ENCODE results near the gene TSFM. TPM values are rescaled to one million over a fixed set of nuclear protein-coding genes. Genes with fewer than 3 reads are reported as not detected.
"Not testable (repeated sequence)": the region's sequence is repeated elsewhere in the genome, so short reads cannot be mapped to it uniquely, and the experiment has no call there.

TSFM gene
- total and polyA plus RNA-seq, 2 of the 13 experiments (the other 11 are each of a cell fraction or from before 2014, with no cell fraction given) = 29.8 to 68.3 TPM

GRCh38 chr12:57820119-57820518 is 37.5 kb downstream of the TSFM start (continued):
- TF ChIP-seq FOXP4 (CRISPR knock-in tag; IDR thresholded peaks at IDR 0.05) (0 out of 2 replicates have a peak, but pooled peaks have one; percentile 22), ZNF652 (CRISPR knock-in tag; IDR thresholded peaks at IDR 0.05; ENCODE audit: borderline replicate concordance, low read depth) (peak; percentile 27; the same call in 1 of the 2 replicates), SP5 (CRISPR knock-in tag; IDR thresholded peaks at IDR 0.05; ENCODE audit: borderline replicate concordance, low read depth) (0 out of 2 replicates have a peak, but pooled peaks have one; percentile 19), ZNF362 (CRISPR knock-in tag; IDR thresholded peaks at IDR 0.05; ENCODE audit: borderline replicate concordance) (peak; percentile 63; the same call in 1 of the 2 replicates), HNF4A (CRISPR knock-in tag; IDR thresholded peaks at IDR 0.05) (peak; percentile 27; the same call in 1 of the 2 replicates), HNF1B (CRISPR knock-in tag; IDR thresholded peaks at IDR 0.05) (0 out of 2 replicates have a peak, but pooled peaks have one; percentile 17), BCL6 (CRISPR knock-in tag; IDR thresholded peaks at IDR 0.05) (0 out of 2 replicates have a peak, but pooled peaks have one; percentile 19)

GRCh38 chr12:57821015-57821414 is 38.4 kb downstream of the TSFM start:
- intact Hi-C loops (cut with micrococcal nuclease; ENCODE audit: unreplicated experiment); FAIRE-seq; ATAC-seq; H3K9ac ChIP-seq (ENCODE audit: insufficient read depth, low read depth, low read length); H3K9me3 ChIP-seq (ENCODE audit: low read length); BruUV-seq (replicated peaks); in situ Hi-C loops (cut with HindIII; ENCODE audit: extremely low pct_ligation_motif_present, low pct_unique_long_range_greater_than_20kb); H3K79me2 ChIP-seq (ENCODE audit: insufficient read depth, low read length); DNase-seq (ENCODE audit: low spot score); H3K27ac ChIP-seq (ENCODE audit: extremely low read length, insufficient read depth, low read length); H2AFZ ChIP-seq (ENCODE audit: low read length); H3K4me3 ChIP-seq (replicated peaks in 1 of 3; ENCODE audit: insufficient read depth in 1 of 3, low read depth in 2 of 3, low read length in 3 of 3); H3K4me2 ChIP-seq (ENCODE audit: low read depth, low read length); H3K27me3 ChIP-seq (ENCODE audit: control insufficient read depth in 1 of 2, insufficient read depth in 2 of 2, low read length in 2 of 2): not testable (repeated sequence)
- Histone ChIP-seq H3K36me3 (replicated peaks in 1 of 2; ENCODE audit: control insufficient read depth in 1 of 2, insufficient read depth in 2 of 2, low read length in 2 of 2) (peaks cover 21 to 38% of the 10 kb centered on the region in 2 experiments), H4K20me1 (ENCODE audit: insufficient read depth, low read length) (peaks cover 10% of the 10 kb centered on the region; the same call in 1 of the 2 replicates), H3K4me1 (ENCODE audit: insufficient read depth, low read length) (peaks cover 59% of the 10 kb centered on the region)
- 89% methylated on average over 4 of the region's 5 CpGs for WGBS (ENCODE audit: low lambda C conversion rate)
- CTCF ChIA-PET (ENCODE audit: low intra/inter-chr PET ratio, low total read pairs) = interaction anchor here (1.1 kb wide), 1 partner anchor 84 kb away, joined by 3 read pairs; no protein-coding TSS in a partner anchor
- POLR2A ChIA-PET = interaction anchor here (0.6 kb wide), 1 partner anchor 1428 kb away, joined by 4 read pairs; no protein-coding TSS in a partner anchor
